Activated B cell treated with CpG ODN at 0.5 μM for 24 hours (primary cell): Measurements from ENCODE around the gene MYB. TPM values are rescaled to one million over a fixed set of nuclear protein-coding genes. Genes with fewer than 3 reads are reported as not detected.

Source experiments
- ATAC-seq: fragments of 200-7000 bp; cut with Tn5 transposase; one replicate; pipeline ENCODE4 v1.10.0; 2021; ENCODE audit warnings: low read depth, mild to moderate bottlenecking, moderate library complexity
- CTCF ChIA-PET: fragments of 350-600 bp; sonication (Branson Sonifier 250); formaldehyde crosslinking; loops from one replicate; lab custom pipeline; 2021; ENCODE audit warnings: antibody characterized with exemption; lab: Charles Lee
- POLR2A ChIA-PET: fragments of 350-600 bp; sonication (Branson Sonifier 250); formaldehyde crosslinking; loops from one replicate; lab custom pipeline; 2021; ENCODE audit warnings: antibody characterized with exemption; lab: Charles Lee
- DNase-seq: peaks from one replicate; pipeline ENCODE4 v3.0.0; 2022
- H3K27ac Mint-ChIP-seq: one replicate; pipeline ENCODE4 v1.8.0; 2020; ENCODE audit warnings: mixed read lengths
- H3K27me3 Mint-ChIP-seq: one replicate; pipeline ENCODE4 v1.8.0; 2021; ENCODE audit warnings: mixed read lengths
- H3K36me3 Mint-ChIP-seq: one replicate; pipeline ENCODE4 v1.8.0; 2021; ENCODE audit warnings: low read depth, mixed read lengths
- H3K4me1 Mint-ChIP-seq: one replicate; pipeline ENCODE4 v1.8.0; 2021; ENCODE audit warnings: mixed read lengths
- H3K4me3 Mint-ChIP-seq: one replicate; pipeline ENCODE4 v1.8.0; 2020; ENCODE audit warnings: mild to moderate bottlenecking, mixed read lengths
- H3K9me3 Mint-ChIP-seq: one replicate; pipeline ENCODE4 v1.8.0; 2020; ENCODE audit warnings: mixed read lengths
- intact Hi-C: fragments of 100-400 bp; cut with micrococcal nuclease; formaldehyde crosslinking; loops from one replicate; pipeline ENCODE4 v1.15.1; 2024
- total RNA-seq: library from RNA; stranded (reverse); gene quantifications from 2 replicates; pipeline ENCODE4 v1.2.3, GENCODE V29; 2022
- TF ChIP-seq, protein P1 (sequence below): fragments of 200-600 bp; IDR thresholded peaks from one replicate; pipeline ENCODE4 v1.8.0; 2022; ENCODE audit warnings: antibody characterized with exemption, mild to moderate bottlenecking

Gene MYB
- total RNA-seq, 1 donor from 2014 or later, result 3.2 TPM

DNA sequence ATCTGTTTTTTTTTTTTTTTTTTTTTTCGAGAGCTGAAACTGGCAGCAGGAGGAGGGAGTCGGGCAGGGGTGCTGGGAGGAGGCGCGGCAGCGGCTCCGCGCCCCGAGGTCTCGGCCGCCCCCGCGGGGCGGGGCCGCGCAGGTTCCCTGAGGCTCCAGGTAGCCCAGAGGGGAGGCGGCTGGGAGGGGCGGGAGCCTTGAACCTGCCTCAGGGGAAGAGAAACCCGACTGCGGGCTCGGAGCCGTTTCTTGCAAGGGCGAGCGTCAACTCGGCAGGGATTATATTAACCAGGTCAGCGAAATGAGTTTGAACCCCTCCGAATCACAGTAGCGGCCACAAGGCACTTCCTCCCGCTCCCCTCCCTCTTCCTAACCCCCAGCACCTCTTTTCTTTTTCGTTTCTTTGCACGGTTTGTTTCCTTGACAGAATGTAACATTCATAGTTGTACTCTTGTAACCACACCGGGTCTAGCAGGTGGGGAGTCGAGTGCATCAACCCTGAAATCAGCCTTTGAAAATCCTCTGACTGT, 2.0 kb downstream of the MYB start:
- DNase-seq (peak; percentile 46), ATAC-seq (peak; percentile 43)
- intact Hi-C loops, result loop anchor here (1.0 to 5.0 kb wide), 10 partner anchors 38 to 1026 kb away; partner anchors contain the start of gene HBS1L
- Mint-ChIP-seq H3K36me3 (peaks cover 3% of the 10 kb centered on the region), H3K27me3 (no peaks in the 10 kb centered on the region), H3K27ac (peak overlapping the region; percentile 57), H3K4me3 (peak overlapping the region; percentile 87), H3K4me1 (peaks cover 34% of the 10 kb centered on the region), H3K9me3 (no peaks in the 10 kb centered on the region)
- CTCF ChIA-PET, result interaction anchor here (0.7 to 2.5 kb wide), 13 partner anchors 9 to 243 kb away, joined by 3 to 29 read pairs (median 3); partner anchors contain the start of gene HBS1L
- POLR2A ChIA-PET, result interaction anchor here (0.5 to 1.7 kb wide), 9 partner anchors 9 to 1070 kb away, joined by 3 to 13 read pairs (median 4); partner anchors contain the start of gene HBS1L
- TF ChIP-seq, protein P1, sequence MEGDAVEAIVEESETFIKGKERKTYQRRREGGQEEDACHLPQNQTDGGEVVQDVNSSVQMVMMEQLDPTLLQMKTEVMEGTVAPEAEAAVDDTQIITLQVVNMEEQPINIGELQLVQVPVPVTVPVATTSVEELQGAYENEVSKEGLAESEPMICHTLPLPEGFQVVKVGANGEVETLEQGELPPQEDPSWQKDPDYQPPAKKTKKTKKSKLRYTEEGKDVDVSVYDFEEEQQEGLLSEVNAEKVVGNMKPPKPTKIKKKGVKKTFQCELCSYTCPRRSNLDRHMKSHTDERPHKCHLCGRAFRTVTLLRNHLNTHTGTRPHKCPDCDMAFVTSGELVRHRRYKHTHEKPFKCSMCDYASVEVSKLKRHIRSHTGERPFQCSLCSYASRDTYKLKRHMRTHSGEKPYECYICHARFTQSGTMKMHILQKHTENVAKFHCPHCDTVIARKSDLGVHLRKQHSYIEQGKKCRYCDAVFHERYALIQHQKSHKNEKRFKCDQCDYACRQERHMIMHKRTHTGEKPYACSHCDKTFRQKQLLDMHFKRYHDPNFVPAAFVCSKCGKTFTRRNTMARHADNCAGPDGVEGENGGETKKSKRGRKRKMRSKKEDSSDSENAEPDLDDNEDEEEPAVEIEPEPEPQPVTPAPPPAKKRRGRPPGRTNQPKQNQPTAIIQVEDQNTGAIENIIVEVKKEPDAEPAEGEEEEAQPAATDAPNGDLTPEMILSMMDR, result no peak

DNA sequence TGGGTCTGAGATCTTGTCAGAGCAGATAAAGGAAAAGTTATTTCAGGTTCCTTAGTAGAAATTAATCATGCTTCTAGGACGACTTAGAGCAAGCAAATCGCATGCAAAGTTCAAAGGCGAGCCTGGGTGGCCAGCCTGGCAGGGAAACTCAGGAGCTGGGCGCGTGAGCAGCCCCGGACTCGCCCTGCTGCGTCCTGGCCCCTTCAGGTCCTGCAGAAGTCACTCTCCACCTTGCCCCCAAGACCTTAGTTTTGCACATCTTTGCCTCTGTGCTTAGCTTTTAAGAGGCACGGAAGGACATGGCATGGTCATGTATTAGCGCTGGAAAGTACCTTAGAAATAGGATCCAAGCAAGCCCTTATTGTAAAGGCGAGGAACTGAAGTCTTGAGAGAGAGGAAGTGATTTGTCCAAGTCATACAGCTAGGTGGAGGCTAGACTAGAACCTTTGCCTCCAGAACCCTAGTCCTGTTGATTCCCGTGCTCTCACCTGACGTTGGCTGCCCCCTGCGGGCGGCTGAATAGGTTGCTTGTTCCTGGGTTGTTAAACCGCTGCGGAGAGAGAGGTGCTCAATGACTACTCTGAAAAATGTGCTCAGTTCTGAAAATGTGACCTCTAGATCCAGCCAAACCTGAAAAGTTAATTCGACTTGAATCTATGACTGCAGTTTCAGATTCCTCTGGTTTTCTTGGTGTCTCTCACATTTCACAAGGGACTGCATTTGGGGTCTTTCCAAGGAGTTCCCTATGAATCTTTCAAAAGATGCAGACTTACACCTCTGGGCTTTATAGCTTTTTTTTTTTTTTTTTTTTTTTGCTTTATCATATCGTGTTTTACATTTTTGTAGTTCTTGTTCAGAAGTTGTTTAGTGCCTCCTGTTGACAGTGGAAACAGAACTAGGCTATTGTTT, 2.7 kb downstream of the MYB start:
- DNase-seq, result peak; percentile 48
- intact Hi-C loops, result loop anchor here (1.0 to 5.0 kb wide), 10 partner anchors 38 to 1026 kb away; partner anchors contain the start of gene HBS1L
- Mint-ChIP-seq H3K27me3 (no peaks in the 10 kb centered on the region), H3K36me3 (peaks cover 3% of the 10 kb centered on the region), H3K27ac (peak overlapping the region; percentile 57), H3K9me3 (no peaks in the 10 kb centered on the region), H3K4me3 (peak overlapping the region; percentile 87), H3K4me1 (peaks cover 30% of the 10 kb centered on the region)
- POLR2A ChIA-PET, result interaction anchor here (0.5 to 1.5 kb wide), 6 partner anchors 9 to 668 kb away, joined by 3 to 10 read pairs (median 5); partner anchors contain the start of gene HBS1L
- CTCF ChIA-PET, result interaction anchor here (0.7 to 2.5 kb wide), 14 partner anchors 9 to 244 kb away, joined by 3 to 29 read pairs (median 3); partner anchors contain the start of gene HBS1L
- peak; percentile 38 for ATAC-seq
- TF ChIP-seq, protein P1, result no peak

DNA sequence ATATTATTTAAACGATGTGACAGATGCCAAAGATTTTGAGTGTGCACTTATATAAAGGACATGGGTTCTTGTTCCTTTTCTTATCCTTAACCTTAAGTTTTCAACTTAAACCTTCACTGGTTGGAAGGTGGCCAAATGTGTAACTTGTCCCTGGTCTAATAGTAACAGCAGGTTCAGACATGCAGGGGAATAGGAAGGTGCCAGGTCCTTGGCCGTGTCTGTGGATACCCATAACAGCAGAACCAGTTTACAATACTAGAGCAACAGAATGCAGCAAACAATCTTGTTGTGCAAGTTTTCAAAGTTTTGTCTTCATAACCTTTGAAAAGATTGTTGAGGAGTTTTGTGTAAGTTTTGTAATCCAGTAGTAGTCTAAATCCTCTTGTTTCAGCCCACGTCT, 4.4 kb downstream of the MYB start:
- DNase-seq (no peak), ATAC-seq (no peak)
- TF ChIP-seq, protein P1, result no peak
- Mint-ChIP-seq H3K4me3 (no peak overlapping the region), H3K36me3 (peaks cover 2% of the 10 kb centered on the region), H3K27ac (no peak overlapping the region), H3K4me1 (peaks cover 21% of the 10 kb centered on the region), H3K27me3 (no peaks in the 10 kb centered on the region), H3K9me3 (no peaks in the 10 kb centered on the region)
- ChIA-PET CTCF (no interaction called here), POLR2A (no interaction called here)
- intact Hi-C loops, result no loop called here

DNA sequence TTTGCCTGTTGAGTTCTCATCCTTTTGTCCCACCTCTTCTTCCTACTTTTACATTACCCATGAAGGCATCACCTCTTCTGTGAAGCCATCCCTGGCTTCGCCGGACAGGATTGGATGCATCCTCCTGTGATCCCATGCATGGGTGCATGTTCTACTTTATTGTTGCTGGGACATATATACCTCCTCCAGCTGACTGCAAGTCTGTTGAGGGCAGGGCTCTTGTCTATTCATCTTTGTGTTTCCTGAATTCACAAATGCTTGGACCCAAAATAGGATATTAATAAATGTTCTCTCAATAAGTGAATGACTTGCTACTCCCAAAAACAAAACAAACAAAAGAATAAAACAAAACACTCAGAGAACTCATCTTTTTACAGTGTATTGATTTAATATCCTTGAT, 5.1 kb downstream of the MYB start:
- POLR2A ChIA-PET, result no interaction called here
- Mint-ChIP-seq H3K9me3 (no peaks in the 10 kb centered on the region), H3K27me3 (no peaks in the 10 kb centered on the region), H3K27ac (no peak overlapping the region), H3K4me3 (no peak overlapping the region), H3K36me3 (no peaks in the 10 kb centered on the region), H3K4me1 (peaks cover 25% of the 10 kb centered on the region)
- DNase-seq (no peak), ATAC-seq (no peak)
- CTCF ChIA-PET, result no interaction called here
- TF ChIP-seq, protein P1, result no peak
- intact Hi-C loops, result no loop called here

DNA sequence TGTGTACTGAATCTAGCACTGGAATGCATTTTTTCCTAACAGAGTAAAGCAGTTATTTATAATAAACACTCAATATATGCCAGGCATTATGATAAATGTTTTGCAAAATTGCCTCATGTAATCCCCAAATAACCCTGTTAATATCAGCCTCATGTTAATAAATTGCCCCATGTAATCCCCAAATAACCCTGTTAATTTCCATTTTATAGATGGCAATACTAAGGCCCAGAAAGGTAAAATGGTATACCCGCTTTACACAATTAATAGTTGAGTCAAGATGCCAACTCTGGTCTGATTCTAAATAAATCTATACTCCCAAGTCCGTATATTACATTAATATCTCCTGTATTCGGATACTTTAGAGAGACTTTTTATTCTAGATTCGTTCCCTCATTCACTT, 6.3 kb downstream of the MYB start:
- Mint-ChIP-seq H3K27ac (no peak overlapping the region), H3K36me3 (no peaks in the 10 kb centered on the region), H3K9me3 (no peaks in the 10 kb centered on the region), H3K27me3 (no peaks in the 10 kb centered on the region), H3K4me3 (no peak overlapping the region), H3K4me1 (peaks cover 26% of the 10 kb centered on the region)
- ATAC-seq (no peak), DNase-seq (no peak)
- TF ChIP-seq, protein P1, result no peak
- ChIA-PET CTCF (no interaction called here), POLR2A (no interaction called here)
- intact Hi-C loops, result no loop called here
